Endodermal cell (in vitro differentiated cells): ENCODE measurements around the gene TP73. TPM values are rescaled to one million over a fixed set of nuclear protein-coding genes. Genes with fewer than 3 reads are reported as not detected.

Source experiments
- DNase-seq: peaks from one replicate; pipeline ENCODE4 v3.0.0-alpha.2; 2017
- H3K27ac ChIP-seq: 2 replicates; pipeline ENCODE4 v1.5.1; 2013; ENCODE audit warnings: mild to moderate bottlenecking, low read depth, low read length, moderate library complexity
- H3K27me3 ChIP-seq: 2 replicates; pipeline ENCODE4 v1.6.1; 2013; ENCODE audit warnings: mild to moderate bottlenecking, low read length, moderate library complexity; ENCODE audit not compliant: insufficient read depth, control insufficient read depth, poor library complexity, severe bottlenecking
- H3K36me3 ChIP-seq: 2 replicates; pipeline ENCODE4 v1.7.0; 2013; ENCODE audit warnings: mild to moderate bottlenecking, low read length, moderate library complexity; ENCODE audit not compliant: control insufficient read depth, insufficient read depth
- H3K4me1 ChIP-seq: one replicate; pipeline ENCODE4 v1.7.0; 2013; ENCODE audit warnings: low read length; ENCODE audit not compliant: control insufficient read depth, insufficient read depth
- H3K4me3 ChIP-seq: 2 replicates; pipeline ENCODE4 v1.5.1; 2013; ENCODE audit warnings: mild to moderate bottlenecking, low read length, moderate library complexity
- H3K9ac ChIP-seq: 2 replicates; pipeline ENCODE4 v1.6.1; 2013; ENCODE audit warnings: mild to moderate bottlenecking, low read length, moderate library complexity; ENCODE audit not compliant: poor library complexity, severe bottlenecking; ENCODE audit errors: extremely low read depth
- H3K9me3 ChIP-seq: 2 replicates; pipeline ENCODE4 v1.6.1; 2013; ENCODE audit warnings: mild to moderate bottlenecking, low read length, moderate library complexity; ENCODE audit not compliant: control insufficient read depth
- H3K27ac Mint-ChIP-seq: 2 replicates; pipeline ENCODE4 v1.8.0; 2020; ENCODE audit warnings: mixed read lengths
- H3K27me3 Mint-ChIP-seq: 2 replicates; pipeline ENCODE4 v1.8.0; 2021; ENCODE audit warnings: mild to moderate bottlenecking, mixed read lengths; ENCODE audit not compliant: insufficient read depth
- H3K36me3 Mint-ChIP-seq: 2 replicates; pipeline ENCODE4 v1.8.0; 2020; ENCODE audit warnings: low read depth, mixed read lengths
- H3K4me1 Mint-ChIP-seq: 2 replicates; pipeline ENCODE4 v1.8.0; 2020; ENCODE audit warnings: mixed read lengths
- H3K4me3 Mint-ChIP-seq: 2 replicates; pipeline ENCODE4 v1.8.0; 2020; ENCODE audit warnings: mild to moderate bottlenecking, moderate library complexity, mixed read lengths
- H3K9me3 Mint-ChIP-seq: 2 replicates; pipeline ENCODE4 v1.8.0; 2020; ENCODE audit warnings: mild to moderate bottlenecking, mixed read lengths
- CTCF ChIP-seq: fragments of 200-600 bp; sonication (generic); conservative IDR thresholded peaks from 2 replicates; pipeline ENCODE4 v1.5.0; 2021; ENCODE audit warnings: antibody characterized with exemption, mild to moderate bottlenecking
- WGBS, 2 experiments: methylation state at CpG; one replicate each; pipeline versions ENCODE4 v1.1.5 to v1.1.7; 2013; ENCODE audit warnings: missing lambda C conversion rate in 2 of 2, mixed read lengths in 1 of 2; ENCODE audit not compliant: insufficient coverage in 1 of 2, insufficient read length in 1 of 2; 5-methylcytosine and 5-hydroxymethylcytosine counted together
- total RNA-seq, 2 donors: library from RNA; stranded (reverse); fragmentation: NEBNext Ultra II Directional in 1 of 2; extraction: Animal tissue kit (Norgen Biotek cat#: 25700) in 1 of 2; gene quantifications; 2 replicates in 1 of 2; 3 replicates in 1 of 2; pipeline ENCODE4 v1.2.1, GENCODE V29; 2021

Gene TP73
- total RNA-seq, 2 donors from 2014 or later = 3.4 to 3.5 TPM

GRCh38 chr1:3761296-3762010 lies 109.1 kb downstream of the TP73 start:
- H3K9me3 Mint-ChIP-seq = peaks cover 11% of the 10 kb centered on the region
- no peaks in the 10 kb centered on the region for H3K9me3 ChIP-seq
- H3K4me3 Mint-ChIP-seq = no peak overlapping the region
- no peak for DNase-seq
- TF ChIP-seq CTCF = no peak
- H3K27me3 Mint-ChIP-seq = peaks cover 39% of the 10 kb centered on the region
- H3K9ac ChIP-seq = no peak overlapping the region
- no peaks in the 10 kb centered on the region for H3K36me3 Mint-ChIP-seq
- no peak overlapping the region for H3K4me3 ChIP-seq
- no peak overlapping the region for H3K27ac ChIP-seq
- 91% methylated on average over 13 to 17 of the region's 17 CpGs for WGBS, 2 experiments
- no peaks in the 10 kb centered on the region for H3K4me1 ChIP-seq
- no peaks in the 10 kb centered on the region for H3K4me1 Mint-ChIP-seq
- H3K27me3 ChIP-seq = peaks cover 19% of the 10 kb centered on the region
- no peaks in the 10 kb centered on the region for H3K36me3 ChIP-seq
- H3K27ac Mint-ChIP-seq = no peak overlapping the region

GRCh38 chr1:3762151-3762872 lies 110.0 kb downstream of the TP73 start:
- TF ChIP-seq CTCF = no peak
- Histone ChIP-seq H3K4me1 (no peaks in the 10 kb centered on the region), H3K4me3 (no peak overlapping the region), H3K9me3 (no peaks in the 10 kb centered on the region), H3K27ac (no peak overlapping the region), H3K27me3 (peaks cover 15% of the 10 kb centered on the region), H3K36me3 (no peaks in the 10 kb centered on the region), H3K9ac (no peak overlapping the region)
- Mint-ChIP-seq H3K4me3 (no peak overlapping the region), H3K9me3 (peaks cover 11% of the 10 kb centered on the region), H3K36me3 (no peaks in the 10 kb centered on the region), H3K27me3 (peaks cover 38% of the 10 kb centered on the region), H3K4me1 (no peaks in the 10 kb centered on the region), H3K27ac (no peak overlapping the region)
- WGBS, 2 experiments = 83 to 88% methylated on average over 1 to 15 of the region's 15 CpGs
- DNase-seq = no peak

- Mint-ChIP-seq H3K27me3 (peaks cover 42% of the 10 kb centered on the region), H3K9me3 (peaks cover 11% of the 10 kb centered on the region), H3K36me3 (no peaks in the 10 kb centered on the region), H3K27ac (no peak overlapping the region), H3K4me3 (no peak overlapping the region), H3K4me1 (no peaks in the 10 kb centered on the region)
- no peak overlapping the region for H3K27ac ChIP-seq
- no peak overlapping the region for H3K4me3 ChIP-seq
- no peak overlapping the region for H3K9ac ChIP-seq
- peaks cover 15% of the 10 kb centered on the region for H3K27me3 ChIP-seq
- no peak for DNase-seq
- H3K36me3 ChIP-seq = no peaks in the 10 kb centered on the region
- no peak for TF ChIP-seq CTCF
- 89 to 94% methylated on average over 5 to 12 of the region's 12 CpGs for WGBS, 2 experiments
- H3K9me3 ChIP-seq = no peaks in the 10 kb centered on the region
- no peaks in the 10 kb centered on the region for H3K4me1 ChIP-seq
Measured at GRCh38 chr1:3762873-3763228, 110.5 kb downstream of the TP73 start.
